OCI-LY1 (cell line): Measurements from ENCODE around the gene TRIO.

ENCODE experiments used
- H2AFZ ChIP-seq: fragments of 200-600 bp; sonication (generic), shearing (Covaris generic); 2 replicates; pipeline ENCODE4 v1.6.0; 2014; ENCODE audit warnings: antibody characterized with exemption, mild to moderate bottlenecking, low read length
- H3F3A ChIP-seq: fragments of 200-600 bp; sonication (generic), shearing (Covaris generic); 2 replicates; pipeline ENCODE4 v1.6.0; 2014; ENCODE audit warnings: mild to moderate bottlenecking, antibody characterized with exemption, low read length, moderate library complexity; ENCODE audit not compliant: insufficient read depth
- H3K27ac ChIP-seq: fragments of 200-600 bp; sonication (generic); 2 replicates; pipeline ENCODE4 v1.5.1; 2014; ENCODE audit warnings: low read length, mixed run types, mild to moderate bottlenecking, low read depth; ENCODE audit not compliant: poor library complexity, severe bottlenecking
- H3K27me3 ChIP-seq: fragments of 200-600 bp; sonication (generic); 2 replicates; pipeline ENCODE4 v1.6.0; 2014; ENCODE audit warnings: antibody characterized with exemption, mild to moderate bottlenecking, low read length, moderate library complexity; ENCODE audit not compliant: insufficient read depth
- H3K36me3 ChIP-seq: fragments of 200-600 bp; sonication (generic); 2 replicates; pipeline ENCODE4 v1.6.1; 2014; ENCODE audit warnings: mild to moderate bottlenecking, antibody characterized with exemption, low read length, moderate library complexity, mixed read lengths; ENCODE audit not compliant: insufficient read depth
- H3K4me1 ChIP-seq: fragments of 200-600 bp; sonication (generic); 2 replicates; pipeline ENCODE4 v1.5.1; 2014; ENCODE audit warnings: mild to moderate bottlenecking, low read length, moderate library complexity; ENCODE audit not compliant: insufficient read depth, severe bottlenecking
- H3K4me2 ChIP-seq: fragments of 200-600 bp; sonication (generic), shearing (Covaris generic); 2 replicates; pipeline ENCODE4 v1.6.1; 2014; ENCODE audit warnings: low read length
- H3K4me3 ChIP-seq: fragments of 200-600 bp; sonication (generic); 2 replicates; pipeline ENCODE4 v1.5.1; 2014; ENCODE audit warnings: low read length, low read depth, mild to moderate bottlenecking, mixed read lengths; ENCODE audit not compliant: poor library complexity, severe bottlenecking
- H3K79me2 ChIP-seq: fragments of 200-600 bp; shearing (Covaris generic); 2 replicates; pipeline ENCODE4 v1.6.1; 2016; ENCODE audit warnings: mixed run types, low read length, mixed read lengths; ENCODE audit not compliant: insufficient read depth
- H3K9ac ChIP-seq: fragments of 200-600 bp; sonication (generic), shearing (Covaris generic); 2 replicates; pipeline ENCODE4 v1.6.1; 2014; ENCODE audit warnings: mild to moderate bottlenecking, low read length, mixed read lengths
- H3K9me2 ChIP-seq: fragments of 200-600 bp; sonication (generic), shearing (Covaris generic); 2 replicates; pipeline ENCODE4 v1.6.1; 2014; ENCODE audit warnings: low read depth, mild to moderate bottlenecking, low read length, mixed read lengths
- H3K9me3 ChIP-seq: fragments of 200-600 bp; shearing (Covaris generic); 2 replicates; pipeline ENCODE4 v1.6.1; 2014; ENCODE audit warnings: low read length, mixed read lengths
- H4K20me1 ChIP-seq: fragments of 200-600 bp; sonication (generic), shearing (Covaris generic); 2 replicates; pipeline ENCODE4 v1.6.0; 2016; ENCODE audit warnings: mild to moderate bottlenecking, low read length; ENCODE audit not compliant: insufficient read depth
- CTCF ChIP-seq: fragments of 200-600 bp; sonication (generic), shearing (Covaris generic); IDR thresholded peaks from 2 replicates; pipeline ENCODE4 v1.5.1; 2017; ENCODE audit warnings: mild to moderate bottlenecking, antibody characterized with exemption, low read length, moderate library complexity, mixed read lengths
- EZH2 ChIP-seq: fragments of 200-600 bp; sonication (generic), shearing (Covaris generic); IDR thresholded peaks from 2 replicates; pipeline ENCODE4 v1.8.0; 2017; ENCODE audit warnings: borderline replicate concordance, mixed run types, mild to moderate bottlenecking, antibody characterized with exemption, low read length, moderate library complexity, mixed read lengths

TRIO gene

DNA sequence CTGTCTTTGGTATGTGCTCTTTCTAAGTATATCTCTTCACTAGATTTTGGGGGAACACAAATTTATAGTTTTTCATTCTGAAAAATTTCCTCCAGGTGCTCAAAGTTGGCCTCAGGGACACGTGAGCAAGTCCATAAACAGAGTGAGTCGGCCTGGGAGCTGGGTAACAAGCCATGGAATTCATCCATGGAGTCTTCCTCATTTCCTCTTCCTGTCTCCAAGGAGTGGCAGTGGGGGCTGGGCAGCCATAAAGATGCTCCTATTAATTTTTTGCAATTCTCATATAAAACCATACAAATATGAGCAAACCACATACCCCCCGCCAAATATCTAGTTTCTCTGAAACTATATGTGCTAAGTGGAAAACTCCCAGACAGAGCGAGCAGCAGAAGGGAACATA is 301.9 kb downstream of the TRIO start:
- Histone ChIP-seq H3K4me2 (no peak overlapping the region), H3K4me3 (no peak overlapping the region), H3K9me3 (no peaks in the 10 kb centered on the region), H4K20me1 (no peaks in the 10 kb centered on the region), H2AFZ (no peak overlapping the region), H3K9ac (no peak overlapping the region), H3K4me1 (no peaks in the 10 kb centered on the region), H3F3A (no peaks in the 10 kb centered on the region), H3K9me2 (no peaks in the 10 kb centered on the region), H3K27ac (no peak overlapping the region), H3K36me3 (no peaks in the 10 kb centered on the region), H3K79me2 (no peaks in the 10 kb centered on the region), H3K27me3 (no peaks in the 10 kb centered on the region)
- TF ChIP-seq CTCF (no peak), EZH2 (no peak)

DNA sequence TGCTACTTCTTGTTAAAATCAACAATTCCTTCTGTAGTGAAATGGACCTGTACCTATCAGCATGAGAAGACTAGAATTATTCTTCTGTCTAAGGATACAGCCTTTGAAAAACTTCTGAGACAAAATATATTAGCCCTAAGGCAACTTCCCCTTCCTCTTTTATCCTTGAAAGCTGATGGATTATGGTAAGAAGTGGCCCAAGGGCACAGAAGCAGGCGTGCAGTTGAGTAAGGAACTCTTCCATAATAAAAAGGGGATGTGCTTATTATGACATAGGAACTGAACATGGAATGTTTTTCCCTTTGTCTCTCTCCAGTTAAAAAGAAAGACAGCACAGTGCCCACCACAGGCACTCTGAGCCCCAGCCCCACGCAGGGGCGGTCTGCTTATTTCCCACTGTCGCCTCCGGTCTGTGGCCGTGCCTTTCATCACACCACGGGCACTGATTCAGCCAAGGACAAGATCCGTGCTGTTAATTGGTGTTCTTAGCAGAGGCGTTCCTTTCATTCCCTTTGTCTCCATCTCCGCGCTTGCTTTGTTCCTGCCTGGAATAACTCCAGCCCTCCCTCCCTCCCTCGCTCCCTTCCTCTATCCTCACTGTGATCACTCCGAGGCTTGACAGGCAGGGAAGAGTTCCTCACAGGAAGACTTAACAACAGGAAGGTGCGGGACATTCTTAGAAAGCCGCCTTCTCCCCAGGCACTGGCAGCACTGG is 302.6 kb downstream of the TRIO start:
- H3K4me3 ChIP-seq: no peak overlapping the region

GRCh38 chr5:14447958-14448911 is 305.1 kb downstream of the TRIO start:
- H3K4me2 ChIP-seq: no peak overlapping the region
- H3K36me3 ChIP-seq: no peaks in the 10 kb centered on the region
- H3K27me3 ChIP-seq: no peaks in the 10 kb centered on the region
- no peak overlapping the region for H3K9ac ChIP-seq
- no peaks in the 10 kb centered on the region for H4K20me1 ChIP-seq
- H3K4me3 ChIP-seq: no peak overlapping the region
- H3K4me1 ChIP-seq: no peaks in the 10 kb centered on the region
- no peaks in the 10 kb centered on the region for H3F3A ChIP-seq
- no peak for TF ChIP-seq CTCF
- no peak for TF ChIP-seq EZH2
- no peaks in the 10 kb centered on the region for H3K9me2 ChIP-seq
- no peaks in the 10 kb centered on the region for H3K79me2 ChIP-seq
- no peaks in the 10 kb centered on the region for H3K9me3 ChIP-seq
- no peak overlapping the region for H3K27ac ChIP-seq
- no peak overlapping the region for H2AFZ ChIP-seq

More for the DNA sequence above, 302.6 kb downstream of the TRIO start:
- Histone ChIP-seq H3K4me2 (no peak overlapping the region), H3K9ac (no peak overlapping the region), H3K79me2 (no peaks in the 10 kb centered on the region), H3F3A (no peaks in the 10 kb centered on the region), H3K9me2 (no peaks in the 10 kb centered on the region), H3K4me1 (no peaks in the 10 kb centered on the region), H4K20me1 (no peaks in the 10 kb centered on the region), H3K9me3 (no peaks in the 10 kb centered on the region), H2AFZ (no peak overlapping the region), H3K36me3 (no peaks in the 10 kb centered on the region), H3K27ac (no peak overlapping the region), H3K27me3 (no peaks in the 10 kb centered on the region)
- TF ChIP-seq CTCF: no peak
- no peak for TF ChIP-seq EZH2
